Effector CD8-positive, alpha-beta T cell (primary cell): ENCODE results near the gene CCNH.
A peak's percentile ranks its signal among the peaks of the same experiment; 100 is the strongest.

Experiments used
- DNase-seq: peaks from one replicate; lab custom pipeline; 2025; lab: John Stamatoyannopoulos, UW
- total RNA-seq, 4 experiments: gene quantifications; one replicate each; lab custom pipeline; 2026; lab: John Stamatoyannopoulos, UW

CCNH gene
- total RNA-seq, result 76.7 to 118 (median 96.7) reads per million in 4 experiments

GRCh38 chr5:87412630-87413342 is at the start of gene CCNH:
Gene CCNH, minus strand, starts transcription at chr5:87412930. Its CDS starts 136 bp downstream, at chr5:87412794.
- DNase-seq, result peak; percentile 95

GRCh38 chr5:87457706-87458105 is 45.0 kb upstream of the CCNH start:
- no peak for DNase-seq

- DNase-seq, result no peak
Observed at GRCh38 chr5:87453801-87454200, 41.1 kb upstream of the CCNH start.

GRCh38 chr5:87452837-87453236 is 40.1 kb upstream of the CCNH start:
- no peak for DNase-seq

GRCh38 chr5:87442419-87442818 is 29.7 kb upstream of the CCNH start:
- no peak for DNase-seq

GRCh38 chr5:87438231-87438630 is 25.5 kb upstream of the CCNH start:
- no peak for DNase-seq

GRCh38 chr5:87437724-87438123 is 25.0 kb upstream of the CCNH start:
- DNase-seq, result no peak

GRCh38 chr5:87435144-87435694 is 22.5 kb upstream of the CCNH start:
- DNase-seq, result no peak

GRCh38 chr5:87434461-87434860 is 21.7 kb upstream of the CCNH start:
- no peak for DNase-seq

- no peak for DNase-seq
Observed at GRCh38 chr5:87433945-87434344, 21.2 kb upstream of the CCNH start.

- DNase-seq, result no peak
Observed at GRCh38 chr5:87432460-87432859, 19.7 kb upstream of the CCNH start.

GRCh38 chr5:87430863-87431457 is 18.2 kb upstream of the CCNH start:
- DNase-seq, result no peak

- DNase-seq, result no peak
Observed at GRCh38 chr5:87423755-87424154, 11.0 kb upstream of the CCNH start.

- no peak for DNase-seq
Observed at GRCh38 chr5:87421307-87421706, 8.6 kb upstream of the CCNH start.

GRCh38 chr5:87418506-87418905 is 5.8 kb upstream of the CCNH start:
- DNase-seq, result no peak

GRCh38 chr5:87413343-87413645 is 564 bp upstream of the CCNH start:
- no peak for DNase-seq

- DNase-seq, result peak; percentile 32
Observed at GRCh38 chr5:87411973-87412629, 629 bp downstream of the CCNH start.

GRCh38 chr5:87411586-87411972 is 1.2 kb downstream of the CCNH start:
- DNase-seq, result no peak

- DNase-seq, result no peak
Observed at GRCh38 chr5:87410931-87411330, 1.8 kb downstream of the CCNH start.

GRCh38 chr5:87408204-87408603 is 4.5 kb downstream of the CCNH start:
- no peak for DNase-seq

- no peak for DNase-seq
Observed at GRCh38 chr5:87405472-87406155, 7.1 kb downstream of the CCNH start.

- DNase-seq, result no peak
Observed at GRCh38 chr5:87404359-87404758, 8.4 kb downstream of the CCNH start.
